LNCaP clone FGC (cell line): ENCODE results near the gene KCNT2.

Source experiments
- DNase-seq: peaks from one replicate; pipeline ENCODE4 v3.0.0-alpha.2; 2011; ENCODE audit warnings: low read depth
- H3K4me3 ChIP-seq: 2 replicates; pipeline ENCODE4 v1.5.1; 2011; ENCODE audit warnings: mild to moderate bottlenecking, low read depth, low read length, control low read depth
- TF ChIP-seq, protein P1 (sequence below): IDR thresholded peaks from 2 replicates; pipeline ENCODE4 v1.5.1; 2012; ENCODE audit warnings: mild to moderate bottlenecking; ENCODE audit not compliant: control insufficient read depth, insufficient read depth; ENCODE audit errors: extremely low read depth

KCNT2 gene

DNA sequence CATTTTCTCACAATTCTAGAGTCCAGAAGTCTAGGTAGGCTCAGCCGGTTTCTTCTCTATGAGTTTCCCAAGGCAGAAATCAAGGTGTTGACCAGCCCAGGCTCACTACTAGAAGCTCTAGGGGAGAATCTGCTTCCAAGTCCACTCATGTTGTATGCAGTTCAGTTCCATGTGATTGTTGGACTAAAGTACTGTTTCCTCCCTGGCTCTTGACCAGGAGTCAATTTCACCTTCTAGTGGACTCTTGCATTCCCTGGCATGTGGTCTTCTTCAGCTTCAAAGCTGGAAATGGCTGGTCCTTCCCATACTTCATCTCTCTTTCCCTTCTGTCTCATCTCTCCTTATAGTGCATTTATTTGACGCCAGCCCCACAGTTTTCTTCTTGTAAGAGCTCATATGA, 153.4 kb downstream of the KCNT2 start:
- TF ChIP-seq, protein P1, sequence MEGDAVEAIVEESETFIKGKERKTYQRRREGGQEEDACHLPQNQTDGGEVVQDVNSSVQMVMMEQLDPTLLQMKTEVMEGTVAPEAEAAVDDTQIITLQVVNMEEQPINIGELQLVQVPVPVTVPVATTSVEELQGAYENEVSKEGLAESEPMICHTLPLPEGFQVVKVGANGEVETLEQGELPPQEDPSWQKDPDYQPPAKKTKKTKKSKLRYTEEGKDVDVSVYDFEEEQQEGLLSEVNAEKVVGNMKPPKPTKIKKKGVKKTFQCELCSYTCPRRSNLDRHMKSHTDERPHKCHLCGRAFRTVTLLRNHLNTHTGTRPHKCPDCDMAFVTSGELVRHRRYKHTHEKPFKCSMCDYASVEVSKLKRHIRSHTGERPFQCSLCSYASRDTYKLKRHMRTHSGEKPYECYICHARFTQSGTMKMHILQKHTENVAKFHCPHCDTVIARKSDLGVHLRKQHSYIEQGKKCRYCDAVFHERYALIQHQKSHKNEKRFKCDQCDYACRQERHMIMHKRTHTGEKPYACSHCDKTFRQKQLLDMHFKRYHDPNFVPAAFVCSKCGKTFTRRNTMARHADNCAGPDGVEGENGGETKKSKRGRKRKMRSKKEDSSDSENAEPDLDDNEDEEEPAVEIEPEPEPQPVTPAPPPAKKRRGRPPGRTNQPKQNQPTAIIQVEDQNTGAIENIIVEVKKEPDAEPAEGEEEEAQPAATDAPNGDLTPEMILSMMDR: no peak
- H3K4me3 ChIP-seq: no peak overlapping the region
- no peak for DNase-seq

DNA sequence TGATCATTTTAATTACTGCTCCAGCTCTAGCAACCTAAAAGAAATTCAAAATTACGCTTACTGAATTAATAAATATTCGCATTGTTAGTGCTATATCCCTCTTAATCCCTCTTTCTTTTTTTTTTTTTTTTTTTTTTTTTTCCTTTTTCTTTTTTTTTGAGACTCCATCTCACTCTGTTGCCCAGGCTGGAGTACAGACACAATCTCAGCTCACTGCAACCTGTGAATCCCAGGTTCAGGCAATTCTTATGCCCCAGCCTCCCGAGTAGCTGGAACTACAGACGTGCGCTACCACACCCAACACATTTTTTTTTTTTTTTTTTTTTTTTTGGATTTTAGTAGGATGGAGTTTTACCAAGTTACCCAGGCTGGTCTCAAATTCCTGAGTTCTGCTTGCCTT, 157.1 kb downstream of the KCNT2 start:
- TF ChIP-seq, protein P1: no peak
- H3K4me3 ChIP-seq: no peak overlapping the region
- DNase-seq: no peak

DNA sequence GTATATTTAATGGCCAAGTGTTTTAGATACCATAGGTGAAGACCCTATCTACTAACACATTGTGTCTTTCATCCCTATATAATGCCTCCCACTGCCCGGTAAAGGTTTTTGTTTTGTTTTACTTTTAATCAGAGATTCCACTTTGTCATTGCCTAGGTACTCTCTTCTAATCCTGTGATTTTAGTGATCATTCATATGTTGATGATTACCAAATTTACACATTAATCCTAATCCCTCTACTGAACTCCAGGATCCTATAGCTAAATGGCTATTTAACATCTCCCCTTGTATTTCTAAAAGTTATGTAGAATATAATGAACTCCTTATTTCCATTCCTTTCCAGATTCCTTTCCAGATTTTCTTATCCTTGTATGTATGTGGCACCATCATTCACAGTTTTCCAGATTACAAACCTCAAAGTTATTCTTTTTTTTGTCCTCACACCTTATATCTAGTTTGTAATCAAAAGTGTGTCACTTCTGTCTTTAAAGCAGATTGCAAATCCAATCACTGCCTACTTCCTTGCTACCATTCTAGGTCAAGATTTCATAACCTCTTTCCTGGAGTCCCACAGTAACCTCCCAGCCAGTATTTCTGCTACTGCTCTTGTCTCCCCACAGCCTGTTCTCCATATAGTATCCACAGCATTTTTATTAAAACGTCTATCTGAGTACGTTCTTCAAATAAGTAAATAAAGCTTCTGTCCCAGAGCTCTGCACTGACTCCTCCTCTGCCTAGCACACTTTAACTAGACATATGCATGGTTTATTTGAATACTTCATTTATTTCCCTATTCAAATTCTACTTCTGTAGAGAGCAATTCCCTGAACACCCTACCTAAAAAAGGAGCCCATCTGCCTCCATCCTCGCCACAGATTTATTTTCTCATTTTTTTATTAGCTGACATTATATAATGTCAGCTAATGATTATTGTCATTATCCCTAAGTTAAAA, 157.8 kb downstream of the KCNT2 start:
- no peak for DNase-seq
- H3K4me3 ChIP-seq: no peak overlapping the region

DNA sequence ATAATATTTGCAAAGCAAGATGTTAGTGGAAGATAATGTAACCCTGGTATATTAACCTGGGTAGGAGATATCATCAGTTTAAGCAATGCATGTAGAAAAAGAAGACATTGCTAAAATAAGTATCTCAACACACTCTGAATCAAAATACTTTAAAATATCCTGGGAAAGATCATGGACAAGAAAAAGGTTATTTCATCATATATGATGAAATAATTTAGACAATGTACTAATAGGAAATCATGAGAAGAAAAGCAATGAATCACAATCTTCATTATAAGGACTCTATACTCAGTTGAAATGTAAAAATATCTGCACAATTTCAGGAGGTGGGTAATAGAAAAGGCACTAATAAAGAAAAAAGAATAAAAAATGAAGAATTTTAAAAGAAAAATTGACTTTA, 158.8 kb downstream of the KCNT2 start:
- DNase-seq: no peak
- no peak overlapping the region for H3K4me3 ChIP-seq
- TF ChIP-seq, protein P1: no peak

More for the DNA sequence above, 157.8 kb downstream of the KCNT2 start:
- TF ChIP-seq, protein P1: no peak

DNA sequence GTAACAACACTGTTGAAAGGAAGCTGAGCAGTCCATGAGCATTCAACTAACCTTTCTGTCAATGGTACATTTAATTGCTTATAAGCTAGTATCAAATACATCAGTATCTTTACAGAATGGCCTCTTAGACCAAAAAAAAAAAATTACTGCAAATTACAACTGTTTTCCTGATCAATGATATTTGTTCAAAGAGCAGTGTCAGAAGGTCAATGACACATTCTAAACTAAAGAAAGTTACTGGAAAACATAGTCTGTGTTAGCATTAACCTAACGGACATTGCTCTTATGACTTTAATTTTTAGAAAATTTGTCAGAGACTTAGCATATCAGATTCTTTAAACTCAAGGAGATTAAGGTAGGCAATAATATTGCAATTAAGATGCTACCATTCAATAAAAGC, 162.5 kb downstream of the KCNT2 start:
- DNase-seq: no peak
- TF ChIP-seq, protein P1: no peak
- H3K4me3 ChIP-seq: no peak overlapping the region

DNA sequence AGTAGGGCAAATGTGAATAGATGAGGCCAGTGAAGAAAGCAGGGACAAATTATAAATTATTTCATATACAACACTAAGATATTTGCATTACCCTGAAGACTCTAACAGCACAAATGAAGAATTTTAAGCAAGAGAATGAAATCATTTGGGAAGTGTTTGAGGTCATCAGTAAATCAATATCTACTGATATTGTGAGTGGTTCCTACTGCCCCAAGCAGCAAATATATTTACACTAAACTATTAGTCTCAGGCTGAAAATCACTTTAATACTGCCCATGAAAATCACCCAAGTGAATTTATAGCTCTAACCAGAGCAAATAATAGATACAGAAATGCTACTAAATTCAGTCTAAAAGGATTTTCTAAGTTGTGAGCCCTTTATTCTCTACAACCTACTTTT, 163.6 kb downstream of the KCNT2 start:
- TF ChIP-seq, protein P1: no peak
- DNase-seq: no peak
- no peak overlapping the region for H3K4me3 ChIP-seq
